Measurements from ENCODE around the gene SMIM17. TPM values are rescaled to one million over a fixed set of nuclear protein-coding genes. Genes with fewer than 3 reads are reported as not detected.

SMIM17 gene
- total RNA-seq, 1 experiment from 2014 or later, result not detected

GRCh38 chr19:56664511-56664910 is 21.6 kb downstream of the SMIM17 start:
- BruUV-seq (replicated peaks), result no TSS peak

More at GRCh38 chr19:56664511-56664910, 21.6 kb downstream of the SMIM17 start:
- Histone ChIP-seq H3K27me3 (ENCODE audit: insufficient read depth, low read length) (no peaks in the 10 kb centered on the region), H3K27ac (ENCODE audit: low read depth, low read length) (no peak overlapping the region), H2AFZ (ENCODE audit: low read depth, low read length, poor library complexity, severe bottlenecking) (no peak overlapping the region), H4K20me1 (ENCODE audit: insufficient read depth) (no peaks in the 10 kb centered on the region), H3K9me3 (ENCODE audit: control insufficient read depth in 1 of 2, insufficient read depth in 1 of 2, low read depth in 1 of 2, low read length in 2 of 2) (peaks cover 8 to 17% of the 10 kb centered on the region in 2 experiments; a peak in 2 of 4 replicates), H3K79me2 (ENCODE audit: insufficient read depth, low read length) (no peaks in the 10 kb centered on the region), H3K9me2 (ENCODE audit: insufficient read depth) (no peaks in the 10 kb centered on the region), H3K4me1 (ENCODE audit: control insufficient read depth in 1 of 2, insufficient read depth in 2 of 2, low read length in 2 of 2) (no peaks in the 10 kb centered on the region), H3K9ac (ENCODE audit: low read length) (no peak overlapping the region), H3K4me3 (replicated peaks in 1 of 2; ENCODE audit: low read depth in 1 of 2, low read length in 2 of 2) (no peak overlapping the region), H3K4me2 (ENCODE audit: low read length) (no peak overlapping the region), H3K36me3 (ENCODE audit: control insufficient read depth in 1 of 2, insufficient read depth in 2 of 2, low read length in 2 of 2) (no peaks in the 10 kb centered on the region)
- CTCF ChIA-PET, result no interaction called here
- POLR2A ChIA-PET, result no interaction called here
- RAD21 ChIA-PET (ENCODE audit: low non-redundant PET in 1 of 2, low total read pairs in 2 of 2, uncharacterized antibody in 2 of 2, unreplicated experiment in 2 of 2), result no interaction called here
- intact Hi-C loops (cut with micrococcal nuclease), result no loop called here
- no peak for DNase-seq (ENCODE audit: low read depth, low spot score)
- no peak for ATAC-seq
- TF ChIP-seq EZH2phosphoT487 (IDR thresholded peaks at IDR 0.05; ENCODE audit: borderline replicate concordance) (no peak), SP1 (IDR thresholded peaks at IDR 0.05; ENCODE audit: low read depth) (no peak), YY1 (IDR thresholded peaks at IDR 0.05; ENCODE audit: extremely low read depth, insufficient replicate concordance, low read depth, low read length) (no peak), POLR2A (IDR thresholded peaks at IDR 0.05; ENCODE audit: borderline replicate concordance, extremely low read depth, insufficient read depth, insufficient read length) (no peak), CTCF (IDR thresholded peaks at IDR 0.05 in 2 of 3, conservative IDR thresholded peaks at IDR 0.05 in 1 of 3; ENCODE audit: borderline replicate concordance in 1 of 3, insufficient read depth in 1 of 3, low read depth in 2 of 3, low read length in 2 of 3) (no peak)

Data from HCT116 (cell line).